Measurements from ENCODE around the gene PWP2. TPM values are rescaled to one million over a fixed set of nuclear protein-coding genes. Genes with fewer than 3 reads are reported as not detected.
"Not testable (repeated sequence)": the region's sequence is repeated elsewhere in the genome, so short reads cannot be mapped to it uniquely, and the experiment has no call there.

The PWP2 gene
- 0.51 TPM for polyA plus RNA-seq (2013, experiment 1 of 2)
- 0.66 TPM for polyA plus RNA-seq (2013, experiment 2 of 2)

GRCh38 chr21:44107026-44107501 is at the start of gene PWP2:
TSS of gene PWP2 (plus strand) at chr21:44107399. CDS start at chr21:44107417, 18 bp downstream.
- H3K4me1 ChIP-seq (ENCODE audit: control insufficient read depth, low read depth, low read length); H3K4ac ChIP-seq (ENCODE audit: low read depth, low read length); H2AK5ac ChIP-seq (ENCODE audit: low read length); H2BK120ac ChIP-seq (ENCODE audit: low read depth, low read length); H3K79me2 ChIP-seq (ENCODE audit: control insufficient read depth, insufficient read depth, low read length); H4K5ac ChIP-seq (ENCODE audit: low read length); H4K8ac ChIP-seq (ENCODE audit: low read depth, low read length); H3K4me3 ChIP-seq (ENCODE audit: low read length); H3K27me3 ChIP-seq (ENCODE audit: insufficient read depth, low read length, poor library complexity); DNase-seq; H2BK5ac ChIP-seq (ENCODE audit: low read length); H3K23ac ChIP-seq (ENCODE audit: low read length); H2BK15ac ChIP-seq (replicated peaks; ENCODE audit: low read depth); H3K9ac ChIP-seq (ENCODE audit: low read length); H3K56ac ChIP-seq (ENCODE audit: low read length); H3K27ac ChIP-seq (ENCODE audit: low read depth, low read length); H3K4me2 ChIP-seq (ENCODE audit: low read length); H3K79me1 ChIP-seq (ENCODE audit: low read length); H3K18ac ChIP-seq (ENCODE audit: low read length); H3K36me3 ChIP-seq (ENCODE audit: control insufficient read depth, insufficient read depth, low read length): not testable (repeated sequence)
- WGBS (ENCODE audit: extremely low coverage, insufficient coverage, low lambda C conversion rate): no CpG with 5 or more reads among the region's 66 CpGs

- Histone ChIP-seq H3K27ac (ENCODE audit: low read depth, low read length) (no peak overlapping the region), H2BK120ac (ENCODE audit: low read depth, low read length) (no peak overlapping the region), H3K4me3 (ENCODE audit: low read length) (no peak overlapping the region), H4K5ac (ENCODE audit: low read length) (no peak overlapping the region), H3K27me3 (ENCODE audit: insufficient read depth, low read length, poor library complexity) (no peaks in the 10 kb centered on the region), H4K8ac (ENCODE audit: low read depth, low read length) (no peak overlapping the region), H3K23ac (ENCODE audit: low read length) (no peak overlapping the region), H3K56ac (ENCODE audit: low read length) (no peak overlapping the region), H2BK15ac (replicated peaks; ENCODE audit: low read depth) (no peak overlapping the region), H3K4ac (ENCODE audit: low read depth, low read length) (no peak overlapping the region), H2AK5ac (ENCODE audit: low read length) (no peak overlapping the region), H3K4me2 (ENCODE audit: low read length) (no peak overlapping the region), H3K18ac (ENCODE audit: low read length) (no peak overlapping the region), H3K4me1 (ENCODE audit: control insufficient read depth, low read depth, low read length) (no peaks in the 10 kb centered on the region), H2BK5ac (ENCODE audit: low read length) (no peak overlapping the region), H3K79me2 (ENCODE audit: control insufficient read depth, insufficient read depth, low read length) (peaks cover 2% of the 10 kb centered on the region), H3K9ac (ENCODE audit: low read length) (no peak overlapping the region), H3K36me3 (ENCODE audit: control insufficient read depth, insufficient read depth, low read length) (peaks cover 8% of the 10 kb centered on the region), H3K79me1 (ENCODE audit: low read length) (peaks cover 8% of the 10 kb centered on the region)
- no peak for DNase-seq
- WGBS (ENCODE audit: extremely low coverage, insufficient coverage, low lambda C conversion rate): no CpG with 5 or more reads among the region's 15 CpGs
Measured at GRCh38 chr21:44057960-44058651, 49.1 kb upstream of the PWP2 start.

DNA sequence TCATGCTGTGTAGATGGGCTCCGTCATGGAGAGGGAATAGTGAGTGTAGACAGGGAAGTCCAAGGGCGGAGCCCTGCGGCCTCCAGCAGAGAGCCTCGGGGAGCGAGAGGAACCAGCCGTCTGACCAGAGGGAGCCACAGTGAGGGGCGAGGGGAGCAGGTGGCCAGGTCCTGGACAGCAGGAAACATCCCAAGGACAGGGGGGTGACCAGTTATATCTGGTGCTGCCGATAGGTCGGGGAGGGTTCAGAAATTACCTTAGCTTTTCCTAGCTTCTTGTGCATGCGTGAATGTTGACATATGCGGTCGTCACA is 48.6 kb upstream of the PWP2 start:
- Histone ChIP-seq H3K36me3 (ENCODE audit: control insufficient read depth, insufficient read depth, low read length) (peaks cover 8% of the 10 kb centered on the region), H2BK5ac (ENCODE audit: low read length) (no peak overlapping the region), H3K27ac (ENCODE audit: low read depth, low read length) (no peak overlapping the region), H3K4me3 (ENCODE audit: low read length) (no peak overlapping the region), H3K4me2 (ENCODE audit: low read length) (no peak overlapping the region), H2AK5ac (ENCODE audit: low read length) (no peak overlapping the region), H4K5ac (ENCODE audit: low read length) (no peak overlapping the region), H3K18ac (ENCODE audit: low read length) (no peak overlapping the region), H3K79me2 (ENCODE audit: control insufficient read depth, insufficient read depth, low read length) (peaks cover 2% of the 10 kb centered on the region), H3K9ac (ENCODE audit: low read length) (no peak overlapping the region), H3K27me3 (ENCODE audit: insufficient read depth, low read length, poor library complexity) (no peaks in the 10 kb centered on the region), H3K23ac (ENCODE audit: low read length) (no peak overlapping the region), H4K8ac (ENCODE audit: low read depth, low read length) (no peak overlapping the region), H3K79me1 (ENCODE audit: low read length) (peaks cover 6% of the 10 kb centered on the region), H2BK15ac (replicated peaks; ENCODE audit: low read depth) (no peak overlapping the region), H3K4me1 (ENCODE audit: control insufficient read depth, low read depth, low read length) (no peaks in the 10 kb centered on the region), H2BK120ac (ENCODE audit: low read depth, low read length) (no peak overlapping the region), H3K4ac (ENCODE audit: low read depth, low read length) (no peak overlapping the region), H3K56ac (ENCODE audit: low read length) (no peak overlapping the region)
- WGBS (ENCODE audit: extremely low coverage, insufficient coverage, low lambda C conversion rate): no CpG with 5 or more reads among the region's 12 CpGs
- DNase-seq: no peak

- H3K18ac ChIP-seq (ENCODE audit: low read length): no peak overlapping the region
- peaks cover 8% of the 10 kb centered on the region for H3K36me3 ChIP-seq (ENCODE audit: control insufficient read depth, insufficient read depth, low read length)
Measured at GRCh38 chr21:44058981-44059380, 48.2 kb upstream of the PWP2 start.

GRCh38 chr21:44059710-44060109 is 47.5 kb upstream of the PWP2 start:
- no peak overlapping the region for H2BK5ac ChIP-seq (ENCODE audit: low read length)
- H3K27me3 ChIP-seq (ENCODE audit: insufficient read depth, low read length, poor library complexity): no peaks in the 10 kb centered on the region
- no peak overlapping the region for H2BK15ac ChIP-seq (replicated peaks; ENCODE audit: low read depth)
- no peak overlapping the region for H2AK5ac ChIP-seq (ENCODE audit: low read length)
- no peak overlapping the region for H3K18ac ChIP-seq (ENCODE audit: low read length)
- H3K23ac ChIP-seq (ENCODE audit: low read length): no peak overlapping the region
- DNase-seq: no peak
- no peak overlapping the region for H3K4me2 ChIP-seq (ENCODE audit: low read length)
- H3K4ac ChIP-seq (ENCODE audit: low read depth, low read length): no peak overlapping the region
- H3K36me3 ChIP-seq (ENCODE audit: control insufficient read depth, insufficient read depth, low read length): peaks cover 11% of the 10 kb centered on the region
- WGBS (ENCODE audit: extremely low coverage, insufficient coverage, low lambda C conversion rate): no CpG with 5 or more reads among the region's 4 CpGs
- H4K8ac ChIP-seq (ENCODE audit: low read depth, low read length): no peak overlapping the region
- H3K27ac ChIP-seq (ENCODE audit: low read depth, low read length): no peak overlapping the region
- no peak overlapping the region for H4K5ac ChIP-seq (ENCODE audit: low read length)
- no peak overlapping the region for H3K56ac ChIP-seq (ENCODE audit: low read length)
- H3K4me1 ChIP-seq (ENCODE audit: control insufficient read depth, low read depth, low read length): no peaks in the 10 kb centered on the region
- H3K9ac ChIP-seq (ENCODE audit: low read length): no peak overlapping the region
- peaks cover 6% of the 10 kb centered on the region for H3K79me1 ChIP-seq (ENCODE audit: low read length)
- no peak overlapping the region for H3K4me3 ChIP-seq (ENCODE audit: low read length)
- no peak overlapping the region for H2BK120ac ChIP-seq (ENCODE audit: low read depth, low read length)
- no peaks in the 10 kb centered on the region for H3K79me2 ChIP-seq (ENCODE audit: control insufficient read depth, insufficient read depth, low read length)

More at GRCh38 chr21:44058981-44059380, 48.2 kb upstream of the PWP2 start:
- H3K56ac ChIP-seq (ENCODE audit: low read length): no peak overlapping the region
- no peak overlapping the region for H2BK5ac ChIP-seq (ENCODE audit: low read length)
- H3K9ac ChIP-seq (ENCODE audit: low read length): no peak overlapping the region
- DNase-seq: no peak
- peaks cover 6% of the 10 kb centered on the region for H3K79me1 ChIP-seq (ENCODE audit: low read length)
- H4K8ac ChIP-seq (ENCODE audit: low read depth, low read length): no peak overlapping the region
- no peak overlapping the region for H3K27ac ChIP-seq (ENCODE audit: low read depth, low read length)
- H3K4ac ChIP-seq (ENCODE audit: low read depth, low read length): no peak overlapping the region
- H3K23ac ChIP-seq (ENCODE audit: low read length): no peak overlapping the region
- H3K4me1 ChIP-seq (ENCODE audit: control insufficient read depth, low read depth, low read length): no peaks in the 10 kb centered on the region
- peaks cover 2% of the 10 kb centered on the region for H3K79me2 ChIP-seq (ENCODE audit: control insufficient read depth, insufficient read depth, low read length)
- no peak overlapping the region for H3K4me3 ChIP-seq (ENCODE audit: low read length)
- H2BK120ac ChIP-seq (ENCODE audit: low read depth, low read length): no peak overlapping the region
- H2AK5ac ChIP-seq (ENCODE audit: low read length): no peak overlapping the region
- WGBS (ENCODE audit: extremely low coverage, insufficient coverage, low lambda C conversion rate): no CpG with 5 or more reads among the region's 17 CpGs
- no peak overlapping the region for H3K4me2 ChIP-seq (ENCODE audit: low read length)
- H3K27me3 ChIP-seq (ENCODE audit: insufficient read depth, low read length, poor library complexity): no peaks in the 10 kb centered on the region
- H4K5ac ChIP-seq (ENCODE audit: low read length): no peak overlapping the region
- H2BK15ac ChIP-seq (replicated peaks; ENCODE audit: low read depth): no peak overlapping the region

DNA sequence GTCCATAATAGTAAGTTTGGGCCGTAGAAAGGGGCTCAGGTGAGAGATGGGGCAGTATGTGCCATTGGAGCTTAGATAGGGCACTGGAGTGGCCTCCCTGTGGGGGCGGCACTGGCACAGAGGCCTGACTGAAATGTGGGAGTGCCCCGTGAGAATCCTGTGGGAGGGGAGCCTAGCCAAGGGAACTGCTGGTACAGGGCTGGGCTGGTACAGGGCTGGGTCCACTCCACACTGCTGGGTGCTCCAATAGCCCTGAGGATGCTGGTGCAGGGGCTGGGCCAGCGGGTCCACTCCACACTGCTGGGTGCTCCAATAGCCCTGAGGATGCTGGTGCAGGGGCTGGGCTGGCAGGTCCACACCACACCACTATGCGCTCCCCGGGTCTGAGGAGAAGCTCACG is 44.8 kb upstream of the PWP2 start:
- no peaks in the 10 kb centered on the region for H3K79me2 ChIP-seq (ENCODE audit: control insufficient read depth, insufficient read depth, low read length)
- no peak overlapping the region for H3K4ac ChIP-seq (ENCODE audit: low read depth, low read length)
- H2BK5ac ChIP-seq (ENCODE audit: low read length): no peak overlapping the region
- H3K79me1 ChIP-seq (ENCODE audit: low read length): peaks cover 5% of the 10 kb centered on the region
- no peak overlapping the region for H2BK120ac ChIP-seq (ENCODE audit: low read depth, low read length)
- no CpG with 5 or more reads among the region's 7 CpGs for WGBS (ENCODE audit: extremely low coverage, insufficient coverage, low lambda C conversion rate)
- no peak overlapping the region for H3K56ac ChIP-seq (ENCODE audit: low read length)
- H3K4me2 ChIP-seq (ENCODE audit: low read length): no peak overlapping the region
- no peak overlapping the region for H3K23ac ChIP-seq (ENCODE audit: low read length)
- H4K5ac ChIP-seq (ENCODE audit: low read length): no peak overlapping the region
- DNase-seq: no peak
- peaks cover 11% of the 10 kb centered on the region for H3K36me3 ChIP-seq (ENCODE audit: control insufficient read depth, insufficient read depth, low read length)
- no peaks in the 10 kb centered on the region for H3K4me1 ChIP-seq (ENCODE audit: control insufficient read depth, low read depth, low read length)
- H4K8ac ChIP-seq (ENCODE audit: low read depth, low read length): no peak overlapping the region
- H3K9ac ChIP-seq (ENCODE audit: low read length): no peak overlapping the region
- H2AK5ac ChIP-seq (ENCODE audit: low read length): no peak overlapping the region
- H3K27me3 ChIP-seq (ENCODE audit: insufficient read depth, low read length, poor library complexity): no peaks in the 10 kb centered on the region
- no peak overlapping the region for H3K27ac ChIP-seq (ENCODE audit: low read depth, low read length)
- H3K4me3 ChIP-seq (ENCODE audit: low read length): no peak overlapping the region
- no peak overlapping the region for H3K18ac ChIP-seq (ENCODE audit: low read length)
- no peak overlapping the region for H2BK15ac ChIP-seq (replicated peaks; ENCODE audit: low read depth)
